GM06990 (cell line): Measurements from ENCODE around the gene ZDHHC21.
A peak's percentile ranks its signal among the peaks of the same experiment; 100 is the strongest.

ENCODE experiments used
- DNase-seq: peaks from one replicate; pipeline ENCODE4 v3.0.0-alpha.2; 2011; ENCODE audit not compliant: insufficient read length; ENCODE audit errors: extremely low read depth
- H3K27me3 ChIP-seq: replicated peaks from 2 replicates; pipeline ENCODE4 v1.6.0; 2011; ENCODE audit warnings: low read length; ENCODE audit not compliant: control insufficient read depth, insufficient read depth
- H3K36me3 ChIP-seq: 2 replicates; pipeline ENCODE4 v1.5.1; 2011; ENCODE audit warnings: low read length; ENCODE audit not compliant: control insufficient read depth, insufficient read depth
- H3K4me3 ChIP-seq: replicated peaks from 2 replicates; pipeline ENCODE4 v1.5.1; 2011; ENCODE audit warnings: low read depth, mild to moderate bottlenecking, control low read depth, low read length
- CTCF ChIP-seq: IDR thresholded peaks from 2 replicates; pipeline ENCODE4 v1.5.1; 2011; ENCODE audit warnings: low read length, control low read depth, mild to moderate bottlenecking, inconsistent platforms; ENCODE audit not compliant: insufficient read depth, poor library complexity, severe bottlenecking

The ZDHHC21 gene

GRCh38 chr9:14662060-14662453 lies 31.2 kb downstream of the ZDHHC21 start:
- no peak for DNase-seq
- H3K36me3 ChIP-seq: no peaks in the 10 kb centered on the region; the same call in 1 of the 2 replicates
- no peak overlapping the region for H3K4me3 ChIP-seq
- TF ChIP-seq CTCF: no peak
- H3K27me3 ChIP-seq: no peaks in the 10 kb centered on the region

GRCh38 chr9:14661421-14662059 lies 31.7 kb downstream of the ZDHHC21 start:
- H3K27me3 ChIP-seq: no peaks in the 10 kb centered on the region
- peak; percentile 51 for TF ChIP-seq CTCF
- DNase-seq: no peak
- no peaks in the 10 kb centered on the region; the same call in 1 of the 2 replicates for H3K36me3 ChIP-seq
- no peak overlapping the region for H3K4me3 ChIP-seq

- TF ChIP-seq CTCF: no peak
- H3K27me3 ChIP-seq: no peaks in the 10 kb centered on the region
- no peaks in the 10 kb centered on the region; the same call in 1 of the 2 replicates for H3K36me3 ChIP-seq
- no peak overlapping the region for H3K4me3 ChIP-seq
- no peak for DNase-seq
Observed at GRCh38 chr9:14660721-14661120, 32.5 kb downstream of the ZDHHC21 start.

- no peak for DNase-seq
- no peaks in the 10 kb centered on the region; the same call in 1 of the 2 replicates for H3K36me3 ChIP-seq
- TF ChIP-seq CTCF: no peak
Observed at GRCh38 chr9:14654932-14655331, 38.3 kb downstream of the ZDHHC21 start.

GRCh38 chr9:14653511-14653910 lies 39.7 kb downstream of the ZDHHC21 start:
- no peak overlapping the region for H3K4me3 ChIP-seq
- no peak for DNase-seq
- H3K36me3 ChIP-seq: no peaks in the 10 kb centered on the region; the same call in 1 of the 2 replicates
- no peak for TF ChIP-seq CTCF
- H3K27me3 ChIP-seq: no peaks in the 10 kb centered on the region

More at GRCh38 chr9:14654932-14655331, 38.3 kb downstream of the ZDHHC21 start:
- H3K4me3 ChIP-seq: no peak overlapping the region
- no peaks in the 10 kb centered on the region for H3K27me3 ChIP-seq

GRCh38 chr9:14652729-14653377 lies 40.4 kb downstream of the ZDHHC21 start:
- H3K4me3 ChIP-seq: no peak overlapping the region
- no peaks in the 10 kb centered on the region for H3K27me3 ChIP-seq
- TF ChIP-seq CTCF: peak; percentile 38
- H3K36me3 ChIP-seq: no peaks in the 10 kb centered on the region; the same call in 1 of the 2 replicates
- DNase-seq: no peak
